HG03060 (cell line): ENCODE measurements around the gene AFDN.

Source experiments
- ATAC-seq: cut with Tn5 transposase; IDR thresholded peaks from one replicate; pipeline ENCODE4 v1.9.1; 2021; ENCODE audit warnings: low read depth, moderate number of reproducible peaks; ENCODE audit not compliant: unreplicated experiment

Gene AFDN

GRCh38 chr6:167794161-167795157 is 32.3 kb upstream of the AFDN start:
- ATAC-seq, result no peak

GRCh38 chr6:167795321-167795811 is 31.3 kb upstream of the AFDN start:
- ATAC-seq, result no peak

- no peak for ATAC-seq
Measured at GRCh38 chr6:167795874-167796191, 30.9 kb upstream of the AFDN start.

- ATAC-seq, result no peak
Measured at GRCh38 chr6:167796192-167796981, 30.3 kb upstream of the AFDN start.

- ATAC-seq, result no peak
Measured at GRCh38 chr6:167797011-167797471, 29.7 kb upstream of the AFDN start.

- no peak for ATAC-seq
Measured at GRCh38 chr6:167797476-167798265, 29.0 kb upstream of the AFDN start.

GRCh38 chr6:167798453-167798852 is 28.3 kb upstream of the AFDN start:
- ATAC-seq, result no peak

GRCh38 chr6:167799033-167799821 is 27.5 kb upstream of the AFDN start:
- no peak for ATAC-seq

GRCh38 chr6:167800549-167800948 is 26.2 kb upstream of the AFDN start:
- ATAC-seq, result no peak

GRCh38 chr6:167801263-167801662 is 25.4 kb upstream of the AFDN start:
- no peak for ATAC-seq

- ATAC-seq, result no peak
Measured at GRCh38 chr6:167802339-167802738, 24.4 kb upstream of the AFDN start.

- no peak for ATAC-seq
Measured at GRCh38 chr6:167803816-167804215, 22.9 kb upstream of the AFDN start.

- ATAC-seq, result no peak
Measured at GRCh38 chr6:167804281-167805013, 22.3 kb upstream of the AFDN start.

GRCh38 chr6:167805349-167806060 is 21.2 kb upstream of the AFDN start:
- no peak for ATAC-seq

GRCh38 chr6:167806061-167806700 is 20.5 kb upstream of the AFDN start:
- ATAC-seq, result no peak

GRCh38 chr6:167807200-167807599 is 19.5 kb upstream of the AFDN start:
- no peak for ATAC-seq

- no peak for ATAC-seq
Measured at GRCh38 chr6:167807756-167808155, 19.0 kb upstream of the AFDN start.

- no peak for ATAC-seq
Measured at GRCh38 chr6:167811040-167811439, 15.7 kb upstream of the AFDN start.
